OCI-LY7 (cell line): ENCODE data around the gene ACRV1.

Source experiments
- EZH2phosphoT487 ChIP-seq: fragments of 200-600 bp; sonication (generic); IDR thresholded peaks from 2 replicates; pipeline ENCODE4 v1.6.1; 2018; ENCODE audit warnings: low read depth, borderline replicate concordance, mild to moderate bottlenecking, mixed run types, antibody characterized with exemption, low read length, moderate library complexity, mixed read lengths
- TF ChIP-seq, protein P1 (sequence below): fragments of 200-600 bp; sonication (generic); conservative IDR thresholded peaks from 2 replicates; pipeline ENCODE4 v1.5.1; 2014; ENCODE audit warnings: mild to moderate bottlenecking, antibody characterized with exemption, low read length, moderate library complexity, mixed read lengths

DNA sequence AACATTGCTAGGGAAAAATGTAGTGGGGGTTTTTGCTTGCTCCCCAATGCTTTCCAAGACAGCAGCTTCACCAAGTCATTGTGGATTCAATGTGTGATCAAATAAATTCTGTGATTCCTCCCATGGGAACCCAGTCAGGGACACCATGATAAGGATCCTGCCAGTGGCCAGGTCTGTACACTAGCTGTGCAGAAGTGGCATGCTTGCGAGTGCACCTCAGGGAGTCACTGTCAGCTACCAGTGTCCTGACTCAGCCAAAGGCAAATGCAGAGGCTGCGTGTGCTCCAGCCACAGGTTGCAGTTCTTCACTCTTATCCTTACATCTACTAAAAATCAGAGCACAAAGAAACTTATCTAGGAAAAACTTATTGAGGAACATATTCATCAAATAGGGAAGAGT, 9.4 kb upstream of the ACRV1 start:
- TF ChIP-seq, protein P1, sequence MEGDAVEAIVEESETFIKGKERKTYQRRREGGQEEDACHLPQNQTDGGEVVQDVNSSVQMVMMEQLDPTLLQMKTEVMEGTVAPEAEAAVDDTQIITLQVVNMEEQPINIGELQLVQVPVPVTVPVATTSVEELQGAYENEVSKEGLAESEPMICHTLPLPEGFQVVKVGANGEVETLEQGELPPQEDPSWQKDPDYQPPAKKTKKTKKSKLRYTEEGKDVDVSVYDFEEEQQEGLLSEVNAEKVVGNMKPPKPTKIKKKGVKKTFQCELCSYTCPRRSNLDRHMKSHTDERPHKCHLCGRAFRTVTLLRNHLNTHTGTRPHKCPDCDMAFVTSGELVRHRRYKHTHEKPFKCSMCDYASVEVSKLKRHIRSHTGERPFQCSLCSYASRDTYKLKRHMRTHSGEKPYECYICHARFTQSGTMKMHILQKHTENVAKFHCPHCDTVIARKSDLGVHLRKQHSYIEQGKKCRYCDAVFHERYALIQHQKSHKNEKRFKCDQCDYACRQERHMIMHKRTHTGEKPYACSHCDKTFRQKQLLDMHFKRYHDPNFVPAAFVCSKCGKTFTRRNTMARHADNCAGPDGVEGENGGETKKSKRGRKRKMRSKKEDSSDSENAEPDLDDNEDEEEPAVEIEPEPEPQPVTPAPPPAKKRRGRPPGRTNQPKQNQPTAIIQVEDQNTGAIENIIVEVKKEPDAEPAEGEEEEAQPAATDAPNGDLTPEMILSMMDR = no peak
- no peak for TF ChIP-seq EZH2phosphoT487
